A375 (cell line): ENCODE results near the gene USP24. TPM values are rescaled to one million over a fixed set of nuclear protein-coding genes. Genes with fewer than 3 reads are reported as not detected.

ENCODE experiments used
- small RNA-seq: library from RNA; depleted of rRNA; stranded (forward); fragments of <200 nt; gene quantifications from one replicate; pipeline ENCODE3, GENCODE V24; 2014
- total RNA-seq: library from RNA; depleted of rRNA; stranded (reverse); fragments of >200 nt; shearing (Covaris generic); gene quantifications from 2 replicates; pipeline ENCODE4 v1.2.3, GENCODE V29; 2014; rRNA removed

The USP24 gene, protein sequence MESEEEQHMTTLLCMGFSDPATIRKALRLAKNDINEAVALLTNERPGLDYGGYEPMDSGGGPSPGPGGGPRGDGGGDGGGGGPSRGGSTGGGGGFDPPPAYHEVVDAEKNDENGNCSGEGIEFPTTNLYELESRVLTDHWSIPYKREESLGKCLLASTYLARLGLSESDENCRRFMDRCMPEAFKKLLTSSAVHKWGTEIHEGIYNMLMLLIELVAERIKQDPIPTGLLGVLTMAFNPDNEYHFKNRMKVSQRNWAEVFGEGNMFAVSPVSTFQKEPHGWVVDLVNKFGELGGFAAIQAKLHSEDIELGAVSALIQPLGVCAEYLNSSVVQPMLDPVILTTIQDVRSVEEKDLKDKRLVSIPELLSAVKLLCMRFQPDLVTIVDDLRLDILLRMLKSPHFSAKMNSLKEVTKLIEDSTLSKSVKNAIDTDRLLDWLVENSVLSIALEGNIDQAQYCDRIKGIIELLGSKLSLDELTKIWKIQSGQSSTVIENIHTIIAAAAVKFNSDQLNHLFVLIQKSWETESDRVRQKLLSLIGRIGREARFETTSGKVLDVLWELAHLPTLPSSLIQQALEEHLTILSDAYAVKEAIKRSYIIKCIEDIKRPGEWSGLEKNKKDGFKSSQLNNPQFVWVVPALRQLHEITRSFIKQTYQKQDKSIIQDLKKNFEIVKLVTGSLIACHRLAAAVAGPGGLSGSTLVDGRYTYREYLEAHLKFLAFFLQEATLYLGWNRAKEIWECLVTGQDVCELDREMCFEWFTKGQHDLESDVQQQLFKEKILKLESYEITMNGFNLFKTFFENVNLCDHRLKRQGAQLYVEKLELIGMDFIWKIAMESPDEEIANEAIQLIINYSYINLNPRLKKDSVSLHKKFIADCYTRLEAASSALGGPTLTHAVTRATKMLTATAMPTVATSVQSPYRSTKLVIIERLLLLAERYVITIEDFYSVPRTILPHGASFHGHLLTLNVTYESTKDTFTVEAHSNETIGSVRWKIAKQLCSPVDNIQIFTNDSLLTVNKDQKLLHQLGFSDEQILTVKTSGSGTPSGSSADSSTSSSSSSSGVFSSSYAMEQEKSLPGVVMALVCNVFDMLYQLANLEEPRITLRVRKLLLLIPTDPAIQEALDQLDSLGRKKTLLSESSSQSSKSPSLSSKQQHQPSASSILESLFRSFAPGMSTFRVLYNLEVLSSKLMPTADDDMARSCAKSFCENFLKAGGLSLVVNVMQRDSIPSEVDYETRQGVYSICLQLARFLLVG (N-terminal part only)
- total RNA-seq = 30.6 and 39.3 TPM in 2 replicates

DNA sequence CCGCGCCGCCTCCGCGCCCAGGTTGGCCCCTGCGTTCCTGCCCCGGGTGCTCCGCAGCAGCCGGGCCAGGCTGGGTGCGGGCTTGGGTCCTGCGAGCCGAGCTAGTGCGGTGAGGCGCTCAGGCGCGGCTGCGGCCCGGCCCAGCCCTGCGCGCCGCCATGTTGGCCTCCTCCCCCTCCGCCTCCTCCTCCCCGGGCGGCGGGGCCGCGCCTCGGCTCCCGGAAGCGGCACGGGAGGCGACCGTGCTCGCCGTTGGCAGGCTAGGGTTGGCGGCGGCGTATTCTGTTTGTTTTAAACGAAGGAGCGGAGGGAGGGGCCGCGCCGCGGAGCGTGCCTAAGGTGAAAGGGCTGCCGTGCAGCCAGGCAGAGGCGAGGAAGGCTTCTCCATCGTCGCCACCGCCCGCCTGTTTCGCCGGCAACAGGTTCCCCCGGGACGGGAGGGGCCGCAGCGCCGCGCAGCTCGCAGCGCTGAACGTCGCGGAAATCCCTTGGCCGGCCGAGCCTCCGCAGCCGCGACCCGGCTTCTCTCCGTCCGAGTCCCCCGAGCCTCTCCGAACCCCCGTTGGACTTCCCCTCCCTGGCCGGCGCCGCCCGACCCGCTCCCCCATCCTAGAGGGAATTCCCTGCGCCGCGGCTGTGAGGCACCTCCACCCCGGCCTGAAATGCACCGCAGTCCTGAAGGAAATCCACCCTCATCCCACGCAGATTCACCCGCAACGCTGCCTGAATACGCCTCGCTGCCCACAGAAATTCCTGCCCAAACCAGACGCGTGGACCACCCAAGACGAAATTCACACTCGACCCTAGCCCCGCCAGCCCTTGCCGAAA is at the start of gene USP24:
TSS of gene USP24 (minus strand) at position 171 of the 828 bp plus-strand sequence. CDS start 251 bp downstream, outside the sequence.

DNA sequence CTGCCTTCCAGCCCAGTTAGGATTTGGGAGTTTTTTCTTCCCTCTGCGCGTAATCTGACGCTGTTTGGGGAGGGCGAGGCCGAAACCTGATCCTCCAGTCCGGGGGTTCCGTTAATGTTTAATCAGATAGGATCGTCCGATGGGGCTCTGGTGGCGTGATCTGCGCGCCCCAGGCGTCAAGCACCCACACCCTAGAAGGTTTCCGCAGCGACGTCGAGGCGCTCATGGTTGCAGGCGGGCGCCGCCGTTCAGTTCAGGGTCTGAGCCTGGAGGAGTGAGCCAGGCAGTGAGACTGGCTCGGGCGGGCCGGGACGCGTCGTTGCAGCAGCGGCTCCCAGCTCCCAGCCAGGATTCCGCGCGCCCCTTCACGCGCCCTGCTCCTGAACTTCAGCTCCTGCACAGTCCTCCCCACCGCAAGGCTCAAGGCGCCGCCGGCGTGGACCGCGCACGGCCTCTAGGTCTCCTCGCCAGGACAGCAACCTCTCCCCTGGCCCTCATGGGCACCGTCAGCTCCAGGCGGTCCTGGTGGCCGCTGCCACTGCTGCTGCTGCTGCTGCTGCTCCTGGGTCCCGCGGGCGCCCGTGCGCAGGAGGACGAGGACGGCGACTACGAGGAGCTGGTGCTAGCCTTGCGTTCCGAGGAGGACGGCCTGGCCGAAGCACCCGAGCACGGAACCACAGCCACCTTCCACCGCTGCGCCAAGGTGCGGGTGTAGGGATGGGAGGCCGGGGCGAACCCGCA is 175.7 kb downstream of the USP24 start, which contains the start of gene PCSK9:
TSS of gene PCSK9 (plus strand) at position 207 of the 741 bp plus-strand sequence. CDS start at position 497, 290 bp downstream.

Small RNA genes within 50 kb of the gene (small RNA-seq; reads per million reads assigned to genes)
- gene MIR4422 = not detected

Other genes starting within 250 kb of the USP24 start
- gene TMEM61, start 234.7 kb downstream of the USP24 start, total RNA-seq = 0.42 TPM in 1 of 2 replicates, not detected in the other
- not detected in 2 replicates for gene BSND, start 216.4 kb downstream of the USP24 start, total RNA-seq
- gene PCSK9, start 175.8 kb downstream of the USP24 start, total RNA-seq = not detected in 2 replicates